ENCODE measurements around the gene ABCA2. TPM values are rescaled to one million over a fixed set of nuclear protein-coding genes. Genes with fewer than 3 reads are reported as not detected.

The ABCA2 gene
- total RNA-seq, 4 donors from 2014 or later, result 18.2 to 27.6 (median 23.7) TPM

DNA sequence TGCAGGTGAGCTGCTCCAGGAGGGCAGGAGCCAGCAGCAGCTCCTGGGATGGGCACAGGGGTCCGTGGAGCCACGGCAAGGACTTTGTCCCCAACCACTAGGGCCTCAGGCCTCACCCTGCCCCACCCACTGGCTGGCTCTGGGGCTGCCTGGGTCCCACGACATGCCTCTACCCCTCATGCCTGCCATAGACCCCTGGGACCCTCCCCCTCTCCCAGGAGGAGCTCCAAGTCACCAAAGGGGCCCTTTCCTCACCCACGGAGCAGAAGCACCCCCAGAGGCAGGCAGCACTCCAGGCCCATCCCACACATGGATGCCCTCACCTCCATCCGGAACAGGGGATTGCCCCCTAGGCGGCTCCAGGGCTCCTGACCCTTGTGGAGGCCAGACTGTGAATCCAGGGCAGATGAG, 6.5 kb downstream of the ABCA2 start:
- no peak for DNase-seq (ENCODE audit: low spot score in 2 of 2)
- H3K4me3 ChIP-seq (ENCODE audit: low read depth, poor library complexity, severe bottlenecking), result no peak overlapping the region
- TF ChIP-seq POLR2A (IDR thresholded peaks at IDR 0.05), result no peak
- TF ChIP-seq, protein P1, sequence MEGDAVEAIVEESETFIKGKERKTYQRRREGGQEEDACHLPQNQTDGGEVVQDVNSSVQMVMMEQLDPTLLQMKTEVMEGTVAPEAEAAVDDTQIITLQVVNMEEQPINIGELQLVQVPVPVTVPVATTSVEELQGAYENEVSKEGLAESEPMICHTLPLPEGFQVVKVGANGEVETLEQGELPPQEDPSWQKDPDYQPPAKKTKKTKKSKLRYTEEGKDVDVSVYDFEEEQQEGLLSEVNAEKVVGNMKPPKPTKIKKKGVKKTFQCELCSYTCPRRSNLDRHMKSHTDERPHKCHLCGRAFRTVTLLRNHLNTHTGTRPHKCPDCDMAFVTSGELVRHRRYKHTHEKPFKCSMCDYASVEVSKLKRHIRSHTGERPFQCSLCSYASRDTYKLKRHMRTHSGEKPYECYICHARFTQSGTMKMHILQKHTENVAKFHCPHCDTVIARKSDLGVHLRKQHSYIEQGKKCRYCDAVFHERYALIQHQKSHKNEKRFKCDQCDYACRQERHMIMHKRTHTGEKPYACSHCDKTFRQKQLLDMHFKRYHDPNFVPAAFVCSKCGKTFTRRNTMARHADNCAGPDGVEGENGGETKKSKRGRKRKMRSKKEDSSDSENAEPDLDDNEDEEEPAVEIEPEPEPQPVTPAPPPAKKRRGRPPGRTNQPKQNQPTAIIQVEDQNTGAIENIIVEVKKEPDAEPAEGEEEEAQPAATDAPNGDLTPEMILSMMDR (IDR thresholded peaks at IDR 0.05), result no peak
- intact Hi-C loops (cut with DNase I; ENCODE audit: low total_unique reads), result no loop called here
- WGBS, 2 donors, result 73 to 92% methylated on average over 5 to 6 of the region's 6 CpGs

DNA sequence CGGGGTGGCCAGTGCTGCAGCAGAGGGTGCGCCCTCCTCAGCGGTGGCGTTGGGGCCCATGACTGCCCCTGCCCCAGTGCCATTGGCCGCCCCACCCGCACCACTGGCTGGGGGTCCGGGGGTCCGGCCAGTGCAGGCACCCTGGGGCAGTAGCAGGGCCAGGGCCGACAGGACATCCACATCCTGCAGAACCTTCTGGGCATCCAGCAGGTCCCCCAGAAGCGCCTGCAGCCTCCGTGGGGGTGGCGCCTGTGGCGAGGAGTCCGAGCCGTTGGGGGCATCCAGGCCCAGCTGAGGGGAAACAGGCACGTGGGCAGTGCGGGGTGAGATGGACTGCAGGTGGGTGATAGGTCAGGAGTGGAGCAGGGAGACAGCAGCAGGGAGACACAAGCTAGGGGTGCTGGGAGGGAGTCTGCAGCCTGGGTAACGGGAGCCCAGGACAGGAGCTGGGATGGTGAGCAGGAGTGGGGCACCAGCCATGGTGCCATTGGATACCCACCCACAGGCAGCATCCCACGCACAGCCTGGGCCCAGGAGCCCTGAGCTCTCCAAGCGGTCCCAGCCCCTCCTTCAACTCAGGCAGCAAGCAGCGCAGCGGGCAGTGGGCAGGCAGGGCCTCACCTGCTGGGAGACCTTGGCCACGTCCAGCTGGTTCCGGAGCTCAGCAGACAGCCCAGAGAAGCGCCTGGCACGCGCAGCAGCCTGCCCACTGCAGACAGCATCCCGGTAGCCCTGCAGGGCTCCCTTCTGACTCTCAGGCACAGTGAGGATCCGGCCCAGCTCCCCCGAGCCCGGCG, 7.1 kb downstream of the ABCA2 start:
- H3K4me3 ChIP-seq (ENCODE audit: low read depth, poor library complexity, severe bottlenecking), result no peak overlapping the region
- 93 to 95% methylated on average over 13 to 24 of the region's 32 CpGs for WGBS, 2 donors
- intact Hi-C loops (cut with DNase I; ENCODE audit: low total_unique reads), result no loop called here
- no peak for TF ChIP-seq POLR2A (IDR thresholded peaks at IDR 0.05)
- TF ChIP-seq, protein P1 (IDR thresholded peaks at IDR 0.05), result no peak
- DNase-seq (ENCODE audit: low spot score in 2 of 2), result no peak

DNA sequence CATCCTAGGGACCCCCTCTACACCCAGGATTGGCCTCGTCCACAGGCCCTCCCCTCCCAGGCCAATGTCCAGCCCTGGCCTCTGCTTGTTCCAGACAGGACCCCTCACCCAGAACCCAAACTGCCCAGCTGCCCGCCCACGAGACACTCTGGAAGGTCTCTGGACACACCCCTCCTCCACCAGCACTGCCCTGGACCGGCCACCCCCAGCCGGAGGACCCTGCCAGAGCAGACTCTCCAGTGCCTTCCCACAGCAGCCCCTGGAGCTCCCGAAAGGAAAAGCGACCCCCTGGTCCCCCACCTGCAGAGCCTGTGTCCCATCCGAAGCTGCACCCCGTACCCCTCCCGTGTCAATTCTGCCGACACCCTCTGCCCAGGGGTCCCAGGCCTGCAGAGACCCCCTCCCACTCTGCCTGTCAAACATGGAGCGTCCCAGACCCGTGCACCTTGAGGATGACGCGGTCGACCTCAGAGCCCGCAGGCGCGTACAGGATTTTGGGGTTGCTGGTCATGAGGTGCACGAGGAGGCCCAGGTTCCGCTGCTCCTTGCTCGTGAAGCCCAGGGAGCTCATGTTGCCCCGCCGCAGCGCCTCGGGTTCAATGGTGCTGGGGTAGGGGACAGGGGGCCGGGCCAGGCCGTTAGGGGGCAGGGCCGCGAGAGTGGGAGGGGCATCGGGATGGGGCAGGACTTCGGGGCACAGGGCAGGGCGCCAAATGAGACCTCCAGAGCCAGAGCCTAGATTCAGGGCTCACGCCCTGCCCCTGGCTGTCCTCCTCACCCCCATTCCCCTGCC, 8.0 kb downstream of the ABCA2 start:
- intact Hi-C loops (cut with DNase I; ENCODE audit: low total_unique reads), result no loop called here

DNA sequence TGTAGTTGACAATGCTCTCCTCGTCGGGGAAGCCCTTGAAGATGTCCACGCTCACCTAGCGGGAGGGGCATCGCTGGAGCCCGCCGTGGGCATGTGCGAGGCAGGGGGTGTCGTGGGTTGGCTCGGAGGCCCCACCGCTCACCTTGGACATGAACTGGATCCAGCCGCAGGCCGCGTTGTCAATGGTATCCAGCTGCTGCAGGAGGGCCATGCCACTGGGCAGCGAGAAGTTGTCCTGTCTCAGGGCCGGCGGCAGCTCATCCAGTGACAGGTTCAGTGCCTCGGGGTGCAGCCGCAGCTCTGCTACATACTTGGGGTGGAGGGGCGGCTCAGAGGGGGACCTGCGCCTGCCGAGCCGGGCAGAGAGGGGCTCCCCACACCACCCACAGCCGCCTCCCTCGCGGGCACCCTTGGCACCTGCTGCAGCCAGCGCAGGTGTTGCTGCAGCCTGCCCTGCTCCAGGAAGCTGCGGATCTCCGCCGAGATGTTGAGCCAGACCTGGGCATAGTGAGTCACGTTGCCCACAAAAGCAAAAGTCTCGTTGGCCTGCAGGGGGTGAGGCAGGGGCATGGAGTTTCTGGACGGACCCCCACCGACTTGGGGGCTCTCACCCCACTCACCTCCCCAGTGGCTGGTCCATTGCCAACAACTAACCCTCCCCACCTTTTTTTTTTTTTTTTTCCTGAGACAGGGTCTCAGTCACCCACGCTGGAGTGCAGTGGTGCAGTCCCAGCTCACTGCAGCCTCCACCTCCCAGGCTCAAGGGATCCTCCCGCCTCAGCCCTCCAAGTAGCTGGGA, 9.1 kb downstream of the ABCA2 start:
- H3K4me3 ChIP-seq (ENCODE audit: low read depth, poor library complexity, severe bottlenecking), result no peak overlapping the region
- no peak for DNase-seq (ENCODE audit: low spot score in 2 of 2)
- intact Hi-C loops (cut with DNase I; ENCODE audit: low total_unique reads), result no loop called here
- TF ChIP-seq, protein P1 (IDR thresholded peaks at IDR 0.05), result no peak
- no peak for TF ChIP-seq POLR2A (IDR thresholded peaks at IDR 0.05)
- 85 to 88% methylated on average over 32 to 33 of the region's 36 CpGs for WGBS, 2 donors

More for the DNA sequence above, 8.0 kb downstream of the ABCA2 start:
- no peak for DNase-seq (ENCODE audit: low spot score in 2 of 2)
- WGBS, 2 donors, result 92 to 95% methylated on average over 26 to 34 of the region's 34 CpGs
- TF ChIP-seq, protein P1 (IDR thresholded peaks at IDR 0.05), result no peak
- TF ChIP-seq POLR2A (IDR thresholded peaks at IDR 0.05), result no peak
- H3K4me3 ChIP-seq (ENCODE audit: low read depth, poor library complexity, severe bottlenecking), result no peak overlapping the region

DNA sequence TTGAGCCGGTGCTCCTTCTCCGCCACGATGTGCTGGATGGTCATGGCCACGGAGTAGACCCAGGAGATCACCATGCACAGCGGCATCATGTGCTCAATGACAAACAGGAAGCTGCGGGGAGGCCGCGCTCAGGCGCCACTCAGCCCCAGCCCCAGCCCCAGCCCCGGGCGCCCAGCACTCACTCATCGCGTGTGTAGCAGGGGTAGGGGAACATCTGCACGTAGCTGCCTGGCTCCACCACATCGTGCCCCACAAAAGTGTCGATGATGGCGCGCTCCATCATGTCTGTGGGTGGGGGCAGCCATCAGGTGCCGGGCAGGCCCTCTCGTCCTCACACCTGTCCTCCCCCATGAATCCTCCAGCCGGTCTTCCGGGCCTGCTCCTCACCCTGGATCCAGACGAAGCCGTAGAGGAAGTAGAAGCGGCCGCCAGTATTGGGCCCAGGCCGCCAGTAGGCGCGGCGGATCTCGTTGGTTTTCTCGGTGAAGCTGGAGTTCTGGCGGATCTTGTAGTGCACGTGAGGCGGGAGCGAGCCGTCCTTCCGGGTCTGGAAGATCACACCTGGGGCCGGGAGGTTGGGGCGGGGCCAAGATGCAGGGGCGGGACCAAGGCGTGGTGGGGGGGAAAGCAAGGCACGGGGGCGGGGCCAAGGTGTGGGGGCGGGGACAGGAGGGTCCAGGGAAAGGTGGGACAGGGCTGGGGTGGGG, 10.1 kb downstream of the ABCA2 start:
- 93 to 95% methylated on average over 24 to 38 of the region's 45 CpGs for WGBS, 2 donors
- no peak overlapping the region for H3K4me3 ChIP-seq (ENCODE audit: low read depth, poor library complexity, severe bottlenecking)
- TF ChIP-seq POLR2A (IDR thresholded peaks at IDR 0.05), result no peak
- TF ChIP-seq, protein P1 (IDR thresholded peaks at IDR 0.05), result no peak
- intact Hi-C loops (cut with DNase I; ENCODE audit: low total_unique reads), result no loop called here
- no peak for DNase-seq (ENCODE audit: low spot score in 2 of 2)
